Choroid plexus epithelial cell (primary cell): ENCODE data around the gene BBC3.

Experiments used
- DNase-seq: peaks from one replicate; pipeline ENCODE4 v3.0.0-alpha.2; 2010; ENCODE audit warnings: low read depth
- H3K4me3 ChIP-seq: 2 replicates; pipeline ENCODE4 v1.5.1; 2011; ENCODE audit warnings: low read depth, mild to moderate bottlenecking, control low read depth, low read length, moderate library complexity
- CTCF ChIP-seq: conservative IDR thresholded peaks from 2 replicates; pipeline ENCODE4 v1.5.1; 2011; ENCODE audit warnings: low read depth, mild to moderate bottlenecking, control low read depth, inconsistent platforms, low read length, moderate library complexity

Gene BBC3

GRCh38 chr19:47209319-47210179 is 21.4 kb downstream of the BBC3 start:
- DNase-seq: no peak
- TF ChIP-seq CTCF: no peak
- H3K4me3 ChIP-seq: no peak overlapping the region

GRCh38 chr19:47203254-47203653 is 27.7 kb downstream of the BBC3 start:
- H3K4me3 ChIP-seq: no peak overlapping the region
- no peak for TF ChIP-seq CTCF
- no peak for DNase-seq

GRCh38 chr19:47200530-47200929 is 30.5 kb downstream of the BBC3 start:
- TF ChIP-seq CTCF: no peak
- no peak overlapping the region for H3K4me3 ChIP-seq
- no peak for DNase-seq

- H3K4me3 ChIP-seq: no peak overlapping the region
- DNase-seq: no peak
- TF ChIP-seq CTCF: no peak
Measured at GRCh38 chr19:47197141-47197540, 33.9 kb downstream of the BBC3 start.

- no peak overlapping the region for H3K4me3 ChIP-seq
- no peak for TF ChIP-seq CTCF
- DNase-seq: no peak
Measured at GRCh38 chr19:47195434-47195833, 35.6 kb downstream of the BBC3 start.

GRCh38 chr19:47190167-47190727 is 40.8 kb downstream of the BBC3 start:
- no peak overlapping the region for H3K4me3 ChIP-seq
- peak; percentile 89 for DNase-seq
- no peak for TF ChIP-seq CTCF
